HG03520 (cell line): ENCODE measurements around the gene ABCB10.
"Not testable (repeated sequence)": the region's sequence is repeated elsewhere in the genome, so short reads cannot be mapped to it uniquely, and the experiment has no call there.

Experiments
- ATAC-seq: cut with Tn5 transposase; IDR thresholded peaks from one replicate; pipeline ENCODE4 v1.9.1; 2021; ENCODE audit warnings: mild to moderate bottlenecking, moderate library complexity; ENCODE audit not compliant: unreplicated experiment

ABCB10 gene

GRCh38 chr1:229558460-229559335, at the start of gene ABCB10:
Gene ABCB10, minus strand, starts transcription at chr1:229558707. Its CDS starts 55 bp downstream, at chr1:229558652.
- peak; percentile 78 for ATAC-seq

- ATAC-seq: no peak
Observed at GRCh38 chr1:229607370-229607769, 48.9 kb upstream of the ABCB10 start.

- ATAC-seq: no peak
Observed at GRCh38 chr1:229603371-229604005, 45.0 kb upstream of the ABCB10 start.

- ATAC-seq: no peak
Observed at GRCh38 chr1:229600229-229600628, 41.7 kb upstream of the ABCB10 start.

GRCh38 chr1:229599218-229599954, 40.9 kb upstream of the ABCB10 start:
- ATAC-seq: no peak

- no peak for ATAC-seq
Observed at GRCh38 chr1:229597877-229598276, 39.4 kb upstream of the ABCB10 start.

- no peak for ATAC-seq
Observed at GRCh38 chr1:229596925-229597699, 38.6 kb upstream of the ABCB10 start.

- ATAC-seq: not testable (repeated sequence)
Observed at GRCh38 chr1:229595876-229596275, 37.4 kb upstream of the ABCB10 start.

GRCh38 chr1:229594227-229595008, 35.9 kb upstream of the ABCB10 start:
- ATAC-seq: no peak

- ATAC-seq: no peak
Observed at GRCh38 chr1:229593800-229594199, 35.3 kb upstream of the ABCB10 start.

GRCh38 chr1:229590119-229590518, 31.6 kb upstream of the ABCB10 start:
- no peak for ATAC-seq

- ATAC-seq: no peak
Observed at GRCh38 chr1:229585338-229585737, 26.8 kb upstream of the ABCB10 start.

GRCh38 chr1:229582715-229583114, 24.2 kb upstream of the ABCB10 start:
- no peak for ATAC-seq

- no peak for ATAC-seq
Observed at GRCh38 chr1:229582011-229582694, 23.6 kb upstream of the ABCB10 start.

GRCh38 chr1:229581485-229581884, 23.0 kb upstream of the ABCB10 start:
- ATAC-seq: no peak

GRCh38 chr1:229579059-229579673, 20.7 kb upstream of the ABCB10 start:
- ATAC-seq: peak; percentile 53

GRCh38 chr1:229578168-229579058, 19.9 kb upstream of the ABCB10 start:
- peak; percentile 20 for ATAC-seq
